Peyer's patch (tissue), 4 donors: Measurements from ENCODE around the gene IFNAR1. TPM values are rescaled to one million over a fixed set of nuclear protein-coding genes. Genes with fewer than 3 reads are reported as not detected.
"Not testable (repeated sequence)": the region's sequence is repeated elsewhere in the genome, so short reads cannot be mapped to it uniquely, and the experiment has no call there.

Experiments used
- DNase-seq, 3 donors: peaks; one replicate each; pipeline ENCODE4 v3.0.0-alpha.2; 2017 to 2019
- H3K27ac ChIP-seq, 4 donors: fragments of 200-600 bp; sonication (generic); one replicate each; pipeline ENCODE4 v1.5.1; 2016 to 2019
- H3K27me3 ChIP-seq, 2 donors: fragments of 200-600 bp; sonication (generic); one replicate each; pipeline ENCODE4 v1.5.1; 2019
- H3K36me3 ChIP-seq, 3 donors: fragments of 200-600 bp; sonication (generic); one replicate each; pipeline ENCODE4 v1.5.1; 2016 to 2019
- H3K4me1 ChIP-seq, 4 donors: fragments of 200-600 bp; sonication (generic); one replicate each; pipeline ENCODE4 v1.5.1; 2016 to 2019
- H3K4me3 ChIP-seq, 4 donors: fragments of 200-600 bp; sonication (generic); 1 replicate in 3 of 4; 2 replicates in 1 of 4; pipeline ENCODE4 v1.5.1; 2016 to 2019; ENCODE audit warnings: mild to moderate bottlenecking in 1 of 4
- H3K9me3 ChIP-seq, 4 donors: fragments of 200-600 bp; sonication (generic); one replicate each; pipeline ENCODE4 v1.5.1; 2016 to 2019; ENCODE audit warnings: mild to moderate bottlenecking in 1 of 4
- CTCF ChIP-seq, 6 experiments: fragments of 450-650 bp in 4 of 6; fragments of 200-600 bp in 2 of 6; sonication (generic) in 1 of 6; IDR thresholded peaks; one replicate each; pipeline ENCODE4 v1.5.1; 2017 to 2019; ENCODE audit warnings: antibody characterized with exemption in 6 of 6, mild to moderate bottlenecking in 3 of 6, moderate library complexity in 1 of 6
- POLR2A ChIP-seq, 2 donors: fragments of 450-650 bp; IDR thresholded peaks; one replicate each; pipeline ENCODE4 v1.5.1; 2017; ENCODE audit warnings: antibody characterized with exemption in 2 of 2, mild to moderate bottlenecking in 2 of 2, moderate library complexity in 2 of 2
- total RNA-seq, 4 donors: library from RNA; depleted of rRNA; stranded (reverse); fragments of >200 nt; gene quantifications; one replicate each; pipeline ENCODE4 v1.1.0, GENCODE V29; 2016

IFNAR1 gene
- total RNA-seq, 4 donors from 2014 or later = 14.9 to 23.1 (median 21.9) TPM

DNA sequence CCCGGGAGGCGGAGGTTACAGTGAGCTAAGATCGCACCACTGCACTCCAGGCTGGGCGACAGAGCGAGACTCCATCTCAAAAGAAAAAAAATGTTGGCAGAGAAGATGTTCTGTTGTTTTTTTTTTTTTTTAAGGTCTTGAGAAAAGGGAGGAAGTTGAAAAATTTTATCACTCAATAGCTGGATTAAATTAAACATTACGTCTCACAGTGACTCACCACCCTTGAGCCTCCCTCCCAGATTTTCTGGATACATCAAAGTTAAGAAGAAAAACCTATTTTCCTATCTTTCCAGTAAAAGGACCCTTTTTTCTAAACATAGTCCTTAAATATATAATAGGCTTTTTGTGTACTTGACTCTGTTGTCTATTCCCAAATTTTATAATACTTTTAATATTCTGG lies 35.5 kb downstream of the IFNAR1 start:
- TF ChIP-seq POLR2A (IDR thresholded peaks at IDR 0.05) (no peak), CTCF (IDR thresholded peaks at IDR 0.05) (no peak)
- peaks cover 0 to 15% (median 0%) of the 10 kb centered on the region in 3 donors for H3K36me3 ChIP-seq
- no peak overlapping the region for H3K4me3 ChIP-seq
- peaks cover 0 to 19% (median 7%) of the 10 kb centered on the region in 4 donors for H3K4me1 ChIP-seq
- no peaks in the 10 kb centered on the region for H3K9me3 ChIP-seq
- DNase-seq = no peak
- H3K27me3 ChIP-seq = no peaks in the 10 kb centered on the region
- H3K27ac ChIP-seq = peak overlapping the region in 2 of 4 donors; percentile 64 to 74

GRCh38 chr21:33360881-33361602 lies 36.3 kb downstream of the IFNAR1 start:
- H3K4me3 ChIP-seq = peak overlapping the region; percentile 5 to 35 (median 28)

GRCh38 chr21:33362044-33362555 lies 37.3 kb downstream of the IFNAR1 start:
- TF ChIP-seq POLR2A (IDR thresholded peaks at IDR 0.05) (peak; percentile 71 to 81), CTCF (IDR thresholded peaks at IDR 0.05) (no peak)
- H3K4me1 ChIP-seq = peaks cover 0 to 19% (median 7%) of the 10 kb centered on the region in 4 donors
- H3K9me3 ChIP-seq = peaks cover 0 to 5% (median 2%) of the 10 kb centered on the region in 4 donors
- H3K27me3 ChIP-seq = no peaks in the 10 kb centered on the region
- peak in 2 of 3 donors; percentile 81 to 82 for DNase-seq
- peak overlapping the region; percentile 62 to 79 (median 69) for H3K27ac ChIP-seq
- no peaks in the 10 kb centered on the region for H3K36me3 ChIP-seq
- peak overlapping the region; percentile 5 to 35 (median 28) for H3K4me3 ChIP-seq

More at GRCh38 chr21:33360881-33361602, 36.3 kb downstream of the IFNAR1 start:
- H3K4me1 ChIP-seq = peaks cover 0 to 19% (median 7%) of the 10 kb centered on the region in 4 donors
- TF ChIP-seq POLR2A (IDR thresholded peaks at IDR 0.05) (no peak), CTCF (IDR thresholded peaks at IDR 0.05) (peak; percentile 82 to 96 (median 93))
- H3K36me3 ChIP-seq = peaks cover 0 to 8% (median 0%) of the 10 kb centered on the region in 3 donors
- H3K9me3 ChIP-seq = no peaks in the 10 kb centered on the region
- H3K27me3 ChIP-seq = no peaks in the 10 kb centered on the region
- H3K27ac ChIP-seq = peak overlapping the region; percentile 62 to 79 (median 69)
- peak; percentile 84 to 93 (median 90) for DNase-seq

GRCh38 chr21:33363911-33364609 lies 39.3 kb downstream of the IFNAR1 start:
- Histone ChIP-seq H3K27ac (peak overlapping the region in 2 of 4 donors; percentile 51 to 53), H3K4me1 (peaks cover 0 to 19% (median 7%) of the 10 kb centered on the region in 4 donors), H3K9me3 (peaks cover 0 to 15% (median 5%) of the 10 kb centered on the region in 4 donors)
- H3K4me3 ChIP-seq, H3K27me3 ChIP-seq, H3K36me3 ChIP-seq: not testable (repeated sequence)
- peak in 1 of 3 donors; percentile 72 for DNase-seq

- Histone ChIP-seq H3K36me3 (no peaks in the 10 kb centered on the region), H3K4me1 (peaks cover 0 to 19% (median 7%) of the 10 kb centered on the region in 4 donors), H3K4me3 (no peak overlapping the region), H3K27ac (no peak overlapping the region), H3K27me3 (no peaks in the 10 kb centered on the region), H3K9me3 (peaks cover 0 to 15% (median 5%) of the 10 kb centered on the region in 4 donors)
- TF ChIP-seq POLR2A (IDR thresholded peaks at IDR 0.05) = no peak
- no peak for DNase-seq
These were observed 40.1 kb downstream of the IFNAR1 start for GRCh38 chr21:33364830-33365229.

DNA sequence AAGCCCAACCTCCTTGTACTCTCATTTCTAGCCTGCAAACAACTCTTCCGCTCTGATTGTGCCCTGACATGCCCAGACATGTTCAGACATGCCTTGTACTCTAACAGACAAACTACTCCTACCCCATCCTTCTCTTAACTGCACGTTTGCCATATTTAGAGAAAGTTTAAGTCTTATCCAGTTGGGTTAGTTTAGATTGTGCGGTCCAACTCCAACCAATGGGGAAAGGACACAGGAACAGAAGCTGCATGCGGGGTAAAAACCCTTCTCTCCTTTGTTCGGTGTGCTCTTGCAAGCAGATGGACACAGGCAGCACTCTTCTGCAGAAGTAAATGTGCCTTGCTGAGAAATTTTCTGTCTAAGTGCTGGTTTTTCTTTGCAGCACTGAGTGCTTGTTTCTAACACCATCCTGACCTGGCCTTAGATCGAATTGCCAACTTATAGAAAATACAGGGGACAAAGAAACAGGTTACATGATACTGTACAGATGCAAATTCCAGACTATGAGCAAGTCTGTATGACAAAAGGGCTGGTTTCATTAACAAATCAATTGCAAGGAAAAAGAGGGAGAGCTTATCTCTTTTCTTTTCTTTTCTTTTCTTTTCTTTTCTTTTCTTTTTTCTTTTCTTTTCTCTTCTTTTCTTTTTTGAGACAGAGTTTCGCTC lies 42.7 kb downstream of the IFNAR1 start:
- H3K9me3 ChIP-seq = peaks cover 0 to 19% (median 5%) of the 10 kb centered on the region in 4 donors

More for the DNA sequence above, 42.7 kb downstream of the IFNAR1 start:
- Histone ChIP-seq H3K36me3 (no peaks in the 10 kb centered on the region), H3K4me1 (no peaks in the 10 kb centered on the region), H3K4me3 (no peak overlapping the region), H3K27me3 (no peaks in the 10 kb centered on the region), H3K27ac (no peak overlapping the region)
- no peak for DNase-seq
- TF ChIP-seq POLR2A (IDR thresholded peaks at IDR 0.05) (no peak), CTCF (IDR thresholded peaks at IDR 0.05) (no peak)
